ENCODE data around the gene NCR3LG1.

DNA sequence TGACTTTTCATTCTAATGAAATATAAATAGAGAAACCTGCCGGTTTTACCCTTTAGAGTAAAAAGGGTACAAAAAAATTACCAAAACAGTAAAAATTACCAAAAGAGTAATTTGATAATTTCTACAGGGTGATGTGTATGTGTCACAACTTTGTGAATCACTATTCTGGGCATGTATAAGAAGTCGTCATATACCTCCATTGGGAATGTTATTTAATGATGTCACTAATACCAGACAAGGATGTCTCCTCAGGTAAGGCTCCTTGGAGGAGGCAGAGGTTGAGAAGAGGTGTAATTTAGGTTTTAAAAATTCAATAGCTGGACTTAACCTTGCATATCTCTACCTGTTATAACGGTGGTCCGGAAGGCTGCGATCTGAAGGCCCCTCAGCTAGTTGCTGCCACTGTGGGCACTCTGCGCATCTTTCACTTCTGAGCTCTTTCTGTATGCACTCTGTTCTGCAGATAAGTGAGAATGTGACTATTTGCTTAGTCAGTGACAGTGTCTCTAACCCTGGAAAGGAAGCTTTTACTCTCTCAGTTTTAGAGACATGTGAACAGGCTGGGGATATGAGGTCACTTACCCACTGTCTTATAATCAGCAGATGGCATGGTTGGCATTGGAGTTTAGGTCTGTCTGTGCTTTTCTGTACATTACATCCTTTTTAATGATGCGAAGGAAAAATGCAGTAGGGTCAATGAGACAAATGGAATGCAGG is 987 bp upstream of the NCR3LG1 start:
- TF ChIP-seq POLR2AphosphoS5 (IDR thresholded peaks at IDR 0.05; ENCODE audit: borderline replicate concordance, low read depth, low read length), result no peak
- TF ChIP-seq EZH2 (IDR thresholded peaks at IDR 0.05), result no peak

Measured in SK-N-MC (cell line).